Fibroblast of lung (primary cell): Measurements from ENCODE around the gene SORCS2.

ENCODE experiments used
- EZH2 ChIP-seq: IDR thresholded peaks from 2 replicates; pipeline ENCODE4 v1.5.1; 2012; ENCODE audit warnings: low read length, control low read depth, mild to moderate bottlenecking; ENCODE audit errors: missing control alignments
- TF ChIP-seq, protein P1 (sequence below), 2 donors: IDR thresholded peaks in 1 of 2; conservative IDR thresholded peaks in 1 of 2; 1 replicate in 1 of 2; 2 replicates in 1 of 2; pipeline ENCODE4 v1.5.1; 2011 to 2012; ENCODE audit warnings: low read length in 2 of 2, control low read depth in 1 of 2, inconsistent platforms in 1 of 2, low read depth in 1 of 2, mild to moderate bottlenecking in 1 of 2

DNA sequence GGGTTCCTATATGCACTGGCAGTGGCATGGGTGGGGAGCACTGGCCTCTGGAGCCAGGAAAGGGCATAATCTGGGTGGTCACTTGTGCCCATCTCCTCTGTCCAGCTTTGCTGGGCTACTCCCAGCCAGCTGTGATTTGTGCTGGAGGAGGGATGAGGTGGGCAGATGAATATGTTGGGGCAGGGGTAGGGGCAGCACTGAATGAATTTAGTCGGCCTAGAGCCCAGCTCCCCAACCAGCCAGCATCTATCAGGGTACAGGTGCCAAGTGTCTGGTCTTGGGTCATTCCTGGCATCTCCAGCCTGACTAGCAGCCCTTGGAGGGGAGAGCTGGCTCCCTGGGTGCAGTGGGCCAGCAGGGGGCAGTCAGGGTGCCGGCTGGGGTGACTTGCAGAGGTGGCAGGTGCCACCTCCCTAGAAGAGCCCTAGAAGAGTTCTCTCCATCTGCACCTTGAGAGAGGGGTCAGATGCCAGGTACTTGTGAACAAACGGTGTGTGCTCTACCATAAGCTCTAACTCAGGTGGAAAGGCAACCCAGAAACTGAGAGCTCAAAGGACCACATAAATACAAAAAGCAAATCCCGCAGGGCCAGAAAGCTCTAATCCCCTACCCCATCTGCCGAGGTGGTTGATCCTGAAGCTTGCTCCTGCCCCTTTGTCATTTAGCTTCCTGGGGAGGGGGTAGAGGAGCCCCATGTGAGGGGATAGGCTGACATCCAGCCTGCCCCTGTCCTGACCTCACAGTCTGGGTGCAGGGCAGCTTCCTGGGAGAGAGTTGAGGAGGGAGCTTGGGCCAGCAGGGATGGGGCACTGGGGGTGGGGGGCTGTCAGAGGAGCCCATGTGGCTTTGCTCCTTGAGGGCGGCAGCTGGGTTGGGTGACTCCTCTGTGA is 2.2 kb downstream of the SORCS2 start:
- TF ChIP-seq, protein P1, sequence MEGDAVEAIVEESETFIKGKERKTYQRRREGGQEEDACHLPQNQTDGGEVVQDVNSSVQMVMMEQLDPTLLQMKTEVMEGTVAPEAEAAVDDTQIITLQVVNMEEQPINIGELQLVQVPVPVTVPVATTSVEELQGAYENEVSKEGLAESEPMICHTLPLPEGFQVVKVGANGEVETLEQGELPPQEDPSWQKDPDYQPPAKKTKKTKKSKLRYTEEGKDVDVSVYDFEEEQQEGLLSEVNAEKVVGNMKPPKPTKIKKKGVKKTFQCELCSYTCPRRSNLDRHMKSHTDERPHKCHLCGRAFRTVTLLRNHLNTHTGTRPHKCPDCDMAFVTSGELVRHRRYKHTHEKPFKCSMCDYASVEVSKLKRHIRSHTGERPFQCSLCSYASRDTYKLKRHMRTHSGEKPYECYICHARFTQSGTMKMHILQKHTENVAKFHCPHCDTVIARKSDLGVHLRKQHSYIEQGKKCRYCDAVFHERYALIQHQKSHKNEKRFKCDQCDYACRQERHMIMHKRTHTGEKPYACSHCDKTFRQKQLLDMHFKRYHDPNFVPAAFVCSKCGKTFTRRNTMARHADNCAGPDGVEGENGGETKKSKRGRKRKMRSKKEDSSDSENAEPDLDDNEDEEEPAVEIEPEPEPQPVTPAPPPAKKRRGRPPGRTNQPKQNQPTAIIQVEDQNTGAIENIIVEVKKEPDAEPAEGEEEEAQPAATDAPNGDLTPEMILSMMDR (conservative IDR thresholded peaks at IDR 0.05 in 1 of 2, IDR thresholded peaks at IDR 0.05 in 1 of 2; ENCODE audit: low read depth in 1 of 2, low read length in 2 of 2): peak; percentile 35 to 43
- TF ChIP-seq EZH2: no peak
